Measurements from ENCODE around the gene USP37. TPM values are rescaled to one million over a fixed set of nuclear protein-coding genes. Genes with fewer than 3 reads are reported as not detected.

Gene USP37
- total RNA-seq, 1 experiment from 2014 or later = 31.0 TPM

- Histone ChIP-seq H3K4me1 (ENCODE audit: insufficient read depth, low read length, poor library complexity, severe bottlenecking) (peaks cover 27% of the 10 kb centered on the region), H3K36me3 (ENCODE audit: insufficient read depth, low read length, poor library complexity, severe bottlenecking) (peaks cover 23% of the 10 kb centered on the region), H3K27me3 (replicated peaks; ENCODE audit: insufficient read depth, low read depth, low read length, poor library complexity) (no peaks in the 10 kb centered on the region), H3K4me3 (ENCODE audit: low read depth, low read length, poor library complexity, severe bottlenecking) (no peak overlapping the region), H3K9me3 (ENCODE audit: low read depth, low read length, poor library complexity, severe bottlenecking) (no peaks in the 10 kb centered on the region), H3K27ac (ENCODE audit: low read depth, low read length, poor library complexity, severe bottlenecking) (no peak overlapping the region)
- intact Hi-C loops (cut with micrococcal nuclease; ENCODE audit: unreplicated experiment) = loop anchor here (2.0 to 5.0 kb wide), 2 partner anchors 59 to 240 kb away; no protein-coding TSS in a partner anchor
- no peak for DNase-seq (ENCODE audit: low spot score)
- ChIA-PET CTCF (no interaction called here), POLR2A (ENCODE audit: low non-redundant PET) (interaction anchor here (0.6 to 0.7 kb wide), 2 partner anchors 154 to 533 kb away, joined by 3 to 4 read pairs; no protein-coding TSS in a partner anchor)
- TF ChIP-seq EZH2 (IDR thresholded peaks at IDR 0.05; ENCODE audit: borderline replicate concordance, low read depth, low read length, poor library complexity, severe bottlenecking) = no peak
- no TSS peak for BruUV-seq (replicated peaks)
Measured at GRCh38 chr2:218407717-218408116, 160.4 kb downstream of the USP37 start.

- peak; percentile 50 for DNase-seq (ENCODE audit: low spot score)
- H3K27me3 ChIP-seq (replicated peaks; ENCODE audit: insufficient read depth, low read depth, low read length, poor library complexity) = no peaks in the 10 kb centered on the region
- ChIA-PET POLR2A (ENCODE audit: low non-redundant PET) (no interaction called here), CTCF (no interaction called here)
- H3K36me3 ChIP-seq (ENCODE audit: insufficient read depth, low read length, poor library complexity, severe bottlenecking) = peaks cover 30% of the 10 kb centered on the region
- H3K27ac ChIP-seq (ENCODE audit: low read depth, low read length, poor library complexity, severe bottlenecking) = peak overlapping the region; percentile 79
- intact Hi-C loops (cut with micrococcal nuclease; ENCODE audit: unreplicated experiment) = loop anchor here (2.0 to 5.0 kb wide), 2 partner anchors 60 to 240 kb away; no protein-coding TSS in a partner anchor
- peaks cover 27% of the 10 kb centered on the region for H3K4me1 ChIP-seq (ENCODE audit: insufficient read depth, low read length, poor library complexity, severe bottlenecking)
- TF ChIP-seq EZH2 (IDR thresholded peaks at IDR 0.05; ENCODE audit: borderline replicate concordance, low read depth, low read length, poor library complexity, severe bottlenecking) = no peak
- no TSS peak for BruUV-seq (replicated peaks)
- no peaks in the 10 kb centered on the region for H3K9me3 ChIP-seq (ENCODE audit: low read depth, low read length, poor library complexity, severe bottlenecking)
- H3K4me3 ChIP-seq (ENCODE audit: low read depth, low read length, poor library complexity, severe bottlenecking) = peak overlapping the region; percentile 48
Measured at GRCh38 chr2:218406949-218407618, 161.1 kb downstream of the USP37 start.

GRCh38 chr2:218406209-218406948 is 161.8 kb downstream of the USP37 start:
- Histone ChIP-seq H3K4me3 (ENCODE audit: low read depth, low read length, poor library complexity, severe bottlenecking) (peak overlapping the region; percentile 48), H3K36me3 (ENCODE audit: insufficient read depth, low read length, poor library complexity, severe bottlenecking) (peaks cover 35% of the 10 kb centered on the region), H3K9me3 (ENCODE audit: low read depth, low read length, poor library complexity, severe bottlenecking) (no peaks in the 10 kb centered on the region), H3K27me3 (replicated peaks; ENCODE audit: insufficient read depth, low read depth, low read length, poor library complexity) (no peaks in the 10 kb centered on the region), H3K27ac (ENCODE audit: low read depth, low read length, poor library complexity, severe bottlenecking) (peak overlapping the region; percentile 79), H3K4me1 (ENCODE audit: insufficient read depth, low read length, poor library complexity, severe bottlenecking) (peaks cover 27% of the 10 kb centered on the region)
- CTCF ChIA-PET = interaction anchor here (0.6 kb wide), 2 partner anchors 10 to 503 kb away, joined by 3 to 17 read pairs; no protein-coding TSS in a partner anchor
- DNase-seq (ENCODE audit: low spot score) = peak; percentile 97
- BruUV-seq (replicated peaks) = no TSS peak
- intact Hi-C loops (cut with micrococcal nuclease; ENCODE audit: unreplicated experiment) = loop anchor here (2.0 to 5.0 kb wide), 2 partner anchors 60 to 241 kb away; no protein-coding TSS in a partner anchor
- TF ChIP-seq EZH2 (IDR thresholded peaks at IDR 0.05; ENCODE audit: borderline replicate concordance, low read depth, low read length, poor library complexity, severe bottlenecking) (no peak), CTCF (conservative IDR thresholded peaks at IDR 0.05; ENCODE audit: low read depth, low read length) (peak; percentile 83)
- POLR2A ChIA-PET (ENCODE audit: low non-redundant PET) = interaction anchor here (0.6 kb wide), 1 partner anchor 119 kb away, joined by 14 read pairs; no protein-coding TSS in a partner anchor

GRCh38 chr2:218405746-218406208 is 162.4 kb downstream of the USP37 start:
- intact Hi-C loops (cut with micrococcal nuclease; ENCODE audit: unreplicated experiment) = loop anchor here (2.0 to 5.0 kb wide), 2 partner anchors 61 to 242 kb away; no protein-coding TSS in a partner anchor
- peak; percentile 34 for DNase-seq (ENCODE audit: low spot score)
- Histone ChIP-seq H3K4me1 (ENCODE audit: insufficient read depth, low read length, poor library complexity, severe bottlenecking) (peaks cover 27% of the 10 kb centered on the region), H3K36me3 (ENCODE audit: insufficient read depth, low read length, poor library complexity, severe bottlenecking) (peaks cover 35% of the 10 kb centered on the region), H3K27ac (ENCODE audit: low read depth, low read length, poor library complexity, severe bottlenecking) (peak overlapping the region; percentile 79), H3K4me3 (ENCODE audit: low read depth, low read length, poor library complexity, severe bottlenecking) (peak overlapping the region; percentile 48), H3K9me3 (ENCODE audit: low read depth, low read length, poor library complexity, severe bottlenecking) (no peaks in the 10 kb centered on the region), H3K27me3 (replicated peaks; ENCODE audit: insufficient read depth, low read depth, low read length, poor library complexity) (no peaks in the 10 kb centered on the region)
- TF ChIP-seq EZH2 (IDR thresholded peaks at IDR 0.05; ENCODE audit: borderline replicate concordance, low read depth, low read length, poor library complexity, severe bottlenecking) (no peak), CTCF (conservative IDR thresholded peaks at IDR 0.05; ENCODE audit: low read depth, low read length) (no peak)
- BruUV-seq (replicated peaks) = no TSS peak
- ChIA-PET CTCF (interaction anchor here (0.6 kb wide), 2 partner anchors 9 to 504 kb away, joined by 3 to 17 read pairs; no protein-coding TSS in a partner anchor), POLR2A (ENCODE audit: low non-redundant PET) (interaction anchor here (0.6 kb wide), 1 partner anchor 119 kb away, joined by 14 read pairs; no protein-coding TSS in a partner anchor)

All from A673 (cell line).